COLO829 (cell line): ENCODE measurements around the gene PTPRD.
A peak's percentile ranks its signal among the peaks of the same experiment; 100 is the strongest.

ENCODE experiments used
- DNase-seq: peaks from one replicate; pipeline ENCODE4 v3.0.0; 2012; ENCODE audit warnings: low spot score

The PTPRD gene

GRCh38 chr9:8904771-8905515, 1707.9 kb downstream of the PTPRD start:
- no peak for DNase-seq

- DNase-seq, result no peak
These were observed 1709.7 kb downstream of the PTPRD start for GRCh38 chr9:8903077-8903476.

- DNase-seq, result no peak
These were observed 1711.7 kb downstream of the PTPRD start for GRCh38 chr9:8901146-8901545.

GRCh38 chr9:8899511-8899910, 1713.3 kb downstream of the PTPRD start:
- DNase-seq, result no peak

- DNase-seq, result peak; percentile 7
These were observed 1717.0 kb downstream of the PTPRD start for GRCh38 chr9:8895861-8896224.

GRCh38 chr9:8895106-8895860, 1717.5 kb downstream of the PTPRD start:
- no peak for DNase-seq

- DNase-seq, result no peak
These were observed 1722.1 kb downstream of the PTPRD start for GRCh38 chr9:8890695-8891094.

- no peak for DNase-seq
These were observed 1723.7 kb downstream of the PTPRD start for GRCh38 chr9:8889100-8889499.

GRCh38 chr9:8888591-8888990, 1724.2 kb downstream of the PTPRD start:
- DNase-seq, result no peak

GRCh38 chr9:8887369-8887768, 1725.4 kb downstream of the PTPRD start:
- no peak for DNase-seq

- no peak for DNase-seq
These were observed 1729.5 kb downstream of the PTPRD start for GRCh38 chr9:8883321-8883720.

- no peak for DNase-seq
These were observed 1732.7 kb downstream of the PTPRD start for GRCh38 chr9:8880060-8880459.

- DNase-seq, result no peak
These were observed 1733.5 kb downstream of the PTPRD start for GRCh38 chr9:8879284-8879683.

- DNase-seq, result no peak
These were observed 1734.9 kb downstream of the PTPRD start for GRCh38 chr9:8877753-8878494.

GRCh38 chr9:8876303-8876702, 1736.5 kb downstream of the PTPRD start:
- DNase-seq, result no peak

GRCh38 chr9:8874482-8874881, 1738.3 kb downstream of the PTPRD start:
- DNase-seq, result no peak

GRCh38 chr9:8872802-8873201, 1740.0 kb downstream of the PTPRD start:
- no peak for DNase-seq

- DNase-seq, result no peak
These were observed 1740.9 kb downstream of the PTPRD start for GRCh38 chr9:8871796-8872445.

GRCh38 chr9:8871396-8871795, 1741.4 kb downstream of the PTPRD start:
- DNase-seq, result no peak

GRCh38 chr9:8869812-8870211, 1743.0 kb downstream of the PTPRD start:
- DNase-seq, result no peak

GRCh38 chr9:8868632-8869031, 1744.2 kb downstream of the PTPRD start:
- peak; percentile 8 for DNase-seq

GRCh38 chr9:8867148-8867547, 1745.7 kb downstream of the PTPRD start:
- DNase-seq, result no peak

GRCh38 chr9:8864545-8864896, 1748.3 kb downstream of the PTPRD start:
- no peak for DNase-seq
